KMS-11 (cell line): ENCODE data around the gene RAPSN.
A peak's percentile ranks its signal among the peaks of the same experiment; 100 is the strongest.

Source experiments
- H2AFZ ChIP-seq: fragments of 200-600 bp; sonication (generic); 2 replicates; pipeline ENCODE4 v1.6.1; 2016; ENCODE audit warnings: antibody characterized with exemption, mixed run types, low read depth
- H3K27ac ChIP-seq: fragments of 200-600 bp; sonication (generic); 2 replicates; pipeline ENCODE4 v1.6.1; 2016; ENCODE audit warnings: mild to moderate bottlenecking, mixed run types
- H3K27me3 ChIP-seq: fragments of 200-600 bp; sonication (generic); 2 replicates; pipeline ENCODE4 v1.6.1; 2017; ENCODE audit warnings: mild to moderate bottlenecking, low read depth, mixed run types, moderate library complexity; ENCODE audit not compliant: insufficient read depth
- H3K36me3 ChIP-seq: fragments of 200-600 bp; sonication (generic); 2 replicates; pipeline ENCODE4 v1.6.1; 2017; ENCODE audit warnings: mild to moderate bottlenecking, mixed run types; ENCODE audit not compliant: insufficient read depth
- H3K4me1 ChIP-seq: fragments of 200-600 bp; sonication (generic); 2 replicates; pipeline ENCODE4 v1.6.1; 2016; ENCODE audit warnings: mild to moderate bottlenecking, low read depth, mixed run types; ENCODE audit not compliant: poor library complexity, severe bottlenecking
- H3K4me2 ChIP-seq: fragments of 200-600 bp; sonication (generic); 2 replicates; pipeline ENCODE4 v1.7.0; 2016; ENCODE audit warnings: mild to moderate bottlenecking, mixed run types
- H3K4me3 ChIP-seq: fragments of 200-600 bp; sonication (generic); IDR thresholded peaks from 2 replicates; pipeline ENCODE4 v1.6.1; 2017; ENCODE audit warnings: low read depth, low read length, mixed read lengths; ENCODE audit not compliant: insufficient read depth
- H3K79me2 ChIP-seq: fragments of 200-600 bp; sonication (generic); 2 replicates; pipeline ENCODE4 v1.6.1; 2016; ENCODE audit warnings: low read depth, mixed run types; ENCODE audit not compliant: insufficient read depth
- H3K9ac ChIP-seq: fragments of 200-600 bp; sonication (generic); 2 replicates; pipeline ENCODE4 v1.6.1; 2016; ENCODE audit warnings: mild to moderate bottlenecking, mixed run types
- H4K20me1 ChIP-seq: fragments of 200-600 bp; sonication (generic); 2 replicates; pipeline ENCODE4 v1.6.1; 2016; ENCODE audit warnings: mild to moderate bottlenecking, mixed run types; ENCODE audit not compliant: insufficient read depth
- TF ChIP-seq, protein P1 (sequence below): fragments of 200-600 bp; sonication (generic); conservative IDR thresholded peaks from 2 replicates; pipeline ENCODE4 v1.6.1; 2017; ENCODE audit warnings: low read depth, mild to moderate bottlenecking, antibody characterized with exemption, low read length, moderate library complexity, mixed read lengths

The RAPSN gene

GRCh38 chr11:47410370-47411264, 38.3 kb downstream of the RAPSN start:
- Histone ChIP-seq H4K20me1 (no peaks in the 10 kb centered on the region), H3K4me2 (no peak overlapping the region), H3K27me3 (no peaks in the 10 kb centered on the region), H3K9ac (no peak overlapping the region), H2AFZ (no peak overlapping the region), H3K4me3 (no peak overlapping the region), H3K36me3 (no peaks in the 10 kb centered on the region), H3K79me2 (no peaks in the 10 kb centered on the region), H3K4me1 (peaks cover 7% of the 10 kb centered on the region), H3K27ac (no peak overlapping the region)
- TF ChIP-seq, protein P1, sequence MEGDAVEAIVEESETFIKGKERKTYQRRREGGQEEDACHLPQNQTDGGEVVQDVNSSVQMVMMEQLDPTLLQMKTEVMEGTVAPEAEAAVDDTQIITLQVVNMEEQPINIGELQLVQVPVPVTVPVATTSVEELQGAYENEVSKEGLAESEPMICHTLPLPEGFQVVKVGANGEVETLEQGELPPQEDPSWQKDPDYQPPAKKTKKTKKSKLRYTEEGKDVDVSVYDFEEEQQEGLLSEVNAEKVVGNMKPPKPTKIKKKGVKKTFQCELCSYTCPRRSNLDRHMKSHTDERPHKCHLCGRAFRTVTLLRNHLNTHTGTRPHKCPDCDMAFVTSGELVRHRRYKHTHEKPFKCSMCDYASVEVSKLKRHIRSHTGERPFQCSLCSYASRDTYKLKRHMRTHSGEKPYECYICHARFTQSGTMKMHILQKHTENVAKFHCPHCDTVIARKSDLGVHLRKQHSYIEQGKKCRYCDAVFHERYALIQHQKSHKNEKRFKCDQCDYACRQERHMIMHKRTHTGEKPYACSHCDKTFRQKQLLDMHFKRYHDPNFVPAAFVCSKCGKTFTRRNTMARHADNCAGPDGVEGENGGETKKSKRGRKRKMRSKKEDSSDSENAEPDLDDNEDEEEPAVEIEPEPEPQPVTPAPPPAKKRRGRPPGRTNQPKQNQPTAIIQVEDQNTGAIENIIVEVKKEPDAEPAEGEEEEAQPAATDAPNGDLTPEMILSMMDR = no peak

GRCh38 chr11:47409440-47410369, 39.2 kb downstream of the RAPSN start:
- H3K4me2 ChIP-seq = peak overlapping the region; percentile 100; the same call in 1 of the 2 replicates
- no peaks in the 10 kb centered on the region for H3K79me2 ChIP-seq
- no peaks in the 10 kb centered on the region for H3K36me3 ChIP-seq
- no peak overlapping the region for H3K27ac ChIP-seq
- no peaks in the 10 kb centered on the region for H3K27me3 ChIP-seq
- no peak overlapping the region for H3K9ac ChIP-seq
- H2AFZ ChIP-seq = no peak overlapping the region
- TF ChIP-seq, protein P1 = no peak
- no peaks in the 10 kb centered on the region for H4K20me1 ChIP-seq
- H3K4me3 ChIP-seq = no peak overlapping the region
- peaks cover 7% of the 10 kb centered on the region for H3K4me1 ChIP-seq

- Histone ChIP-seq H3K4me1 (peaks cover 7% of the 10 kb centered on the region), H3K79me2 (no peaks in the 10 kb centered on the region), H3K27ac (no peak overlapping the region), H3K4me2 (peak overlapping the region; percentile 100), H3K4me3 (no peak overlapping the region), H2AFZ (peak overlapping the region; percentile 82), H3K27me3 (no peaks in the 10 kb centered on the region), H3K36me3 (no peaks in the 10 kb centered on the region), H3K9ac (peak overlapping the region; percentile 37; the same call in 1 of the 2 replicates), H4K20me1 (no peaks in the 10 kb centered on the region)
- TF ChIP-seq, protein P1 = no peak
Measured at GRCh38 chr11:47408598-47409439, 40.1 kb downstream of the RAPSN start.
